CD4-positive, alpha-beta T cell (primary cell): Measurements from ENCODE around the gene ZNF581. TPM values are rescaled to one million over a fixed set of nuclear protein-coding genes. Genes with fewer than 3 reads are reported as not detected.
A peak's percentile ranks its signal among the peaks of the same experiment; 100 is the strongest.

Experiments
- ATAC-seq: fragments of 200-7000 bp; cut with Tn5 transposase; one replicate; pipeline ENCODE4 v1.10.0; 2022; ENCODE audit warnings: mild to moderate bottlenecking; ENCODE audit not compliant: poor library complexity
- CTCF ChIA-PET: fragments of 350-600 bp; sonication (Branson Sonifier 250); formaldehyde crosslinking; loops from one replicate; lab custom pipeline; 2021; ENCODE audit warnings: antibody characterized with exemption, inconsistent platforms; lab: Charles Lee
- POLR2A ChIA-PET: fragments of 350-600 bp; sonication (Branson Sonifier 250); formaldehyde crosslinking; loops from one replicate; lab custom pipeline; 2021; ENCODE audit warnings: antibody characterized with exemption, inconsistent platforms; lab: Charles Lee
- DNase-seq, 14 experiments: peaks; one replicate each; pipeline ENCODE4 v3.0.0-alpha.2; 2013 to 2020; ENCODE audit warnings: mixed read lengths in 2 of 14
- H3K27ac ChIP-seq, 2 donors: one replicate each; pipeline versions ENCODE4 v1.5.1 to v1.7.0; 2013; ENCODE audit warnings: low read length in 2 of 2, low read depth in 1 of 2, mild to moderate bottlenecking in 1 of 2
- H3K27me3 ChIP-seq, 2 experiments: 1 replicate in 1 of 2; 2 replicates in 1 of 2; pipeline versions ENCODE4 v1.6.1 to v1.7.0; 2013; ENCODE audit warnings: low read length in 2 of 2, control low read depth in 1 of 2, mild to moderate bottlenecking in 1 of 2, moderate library complexity in 1 of 2; ENCODE audit not compliant: insufficient read depth in 2 of 2, control insufficient read depth in 1 of 2
- H3K36me3 ChIP-seq: one replicate; pipeline ENCODE4 v1.6.1; 2013; ENCODE audit warnings: low read length, control low read depth; ENCODE audit not compliant: insufficient read depth
- H3K4me1 ChIP-seq: one replicate; pipeline ENCODE4 v1.6.1; 2013; ENCODE audit warnings: low read length, control low read depth; ENCODE audit not compliant: insufficient read depth
- H3K4me3 ChIP-seq: one replicate; pipeline ENCODE4 v1.5.1; 2013; ENCODE audit warnings: mild to moderate bottlenecking, low read length, moderate library complexity
- H3K9me3 ChIP-seq, 2 experiments: 1 replicate in 1 of 2; 2 replicates in 1 of 2; pipeline versions ENCODE4 v1.6.1 to v1.7.0; 2013; ENCODE audit warnings: low read length in 2 of 2, mild to moderate bottlenecking in 2 of 2, control low read depth in 1 of 2, moderate library complexity in 1 of 2; ENCODE audit not compliant: control insufficient read depth in 1 of 2, insufficient read depth in 1 of 2
- H3K27ac Mint-ChIP-seq: one replicate; pipeline ENCODE4 v1.8.0; 2020; ENCODE audit warnings: mixed read lengths
- H3K27me3 Mint-ChIP-seq: one replicate; pipeline ENCODE4 v1.8.0; 2021; ENCODE audit warnings: mixed read lengths
- H3K36me3 Mint-ChIP-seq: one replicate; pipeline ENCODE4 v1.8.0; 2021; ENCODE audit warnings: low read depth, mixed read lengths
- H3K4me1 Mint-ChIP-seq: one replicate; pipeline ENCODE4 v1.8.0; 2021; ENCODE audit warnings: low read depth, mixed read lengths
- H3K4me3 Mint-ChIP-seq: one replicate; pipeline ENCODE4 v1.8.0; 2020; ENCODE audit warnings: mild to moderate bottlenecking, mixed read lengths
- H3K9me3 Mint-ChIP-seq: one replicate; pipeline ENCODE4 v1.8.0; 2020; ENCODE audit warnings: mixed read lengths
- intact Hi-C, 2 experiments: fragments of 100-400 bp; cut with DNase I in 1 of 2; cut with micrococcal nuclease in 1 of 2; formaldehyde crosslinking; loops; one replicate each; pipeline versions ENCODE4 v1.15.1 to v1.9.0; 2023 to 2025; cut with DNase I, micrococcal nuclease
- total RNA-seq, 174 experiments: library from RNA in 2 of 174; stranded (reverse) in 2 of 174; gene quantifications; one replicate each; pipeline ENCODE4 v1.2.3 and lab custom pipeline; 2021 to 2026
- TF ChIP-seq, protein P1 (sequence below): fragments of 200-600 bp; IDR thresholded peaks from one replicate; pipeline ENCODE4 v1.8.0; 2022; ENCODE audit warnings: antibody characterized with exemption, mild to moderate bottlenecking

The ZNF581 gene
- total RNA-seq, 2 experiments from 2014 or later = 23.1 to 24.7 TPM

DNA sequence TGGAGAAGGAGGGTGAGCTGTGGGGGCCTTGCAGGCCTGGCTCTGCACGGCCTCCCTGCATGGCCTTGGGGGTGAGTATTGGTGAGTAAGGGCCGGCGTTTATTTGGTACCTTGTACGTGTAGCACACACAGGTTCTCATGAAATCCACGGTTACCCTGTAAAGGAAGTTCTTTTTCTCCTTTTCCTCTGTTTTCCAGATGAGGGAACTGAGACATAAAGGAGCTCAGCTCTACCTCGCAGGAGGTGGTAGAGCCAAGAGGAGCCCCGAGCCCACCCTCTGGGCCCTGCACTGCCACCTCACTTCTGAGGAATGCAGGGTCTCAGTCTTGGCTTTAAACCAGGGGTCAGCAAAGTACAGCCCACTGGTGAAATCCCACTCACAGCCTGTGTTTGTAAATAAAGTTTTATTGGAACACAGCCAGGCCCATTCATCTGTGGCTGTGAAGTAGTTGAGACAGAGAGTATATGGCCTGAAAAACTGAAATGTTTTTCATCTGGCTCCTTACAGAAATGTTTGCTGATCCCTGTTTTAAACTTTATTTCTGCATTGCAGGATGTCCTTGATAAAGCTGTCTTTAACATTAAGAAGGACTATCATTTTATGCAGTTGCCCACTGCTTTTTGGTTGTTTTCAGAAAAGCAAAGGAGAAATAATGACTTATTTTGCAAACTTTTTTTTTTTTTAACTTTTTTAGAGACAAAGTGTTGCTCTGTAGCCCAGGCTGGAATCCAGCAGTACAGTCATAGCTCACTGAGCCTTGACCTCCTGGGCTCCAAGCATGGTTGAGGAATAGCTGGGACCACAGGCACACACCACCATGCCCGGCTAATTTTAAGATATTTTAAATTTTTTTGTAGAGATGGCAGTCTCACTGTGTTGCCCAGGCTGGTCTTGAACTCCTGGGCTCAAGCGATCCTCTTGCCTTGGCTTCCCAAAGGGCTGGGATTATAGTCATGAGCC lies 38.0 kb downstream of the ZNF581 start:
- Histone ChIP-seq H3K27me3 (no peaks in the 10 kb centered on the region), H3K36me3 (peaks cover 81% of the 10 kb centered on the region), H3K9me3 (no peaks in the 10 kb centered on the region), H3K4me1 (peaks cover 48% of the 10 kb centered on the region), H3K27ac (no peak overlapping the region), H3K4me3 (no peak overlapping the region)
- POLR2A ChIA-PET = no interaction called here
- intact Hi-C loops = loop anchor here in 1 of 2 experiments (5.0 kb wide), 1 partner anchor 34 kb away; the partner anchor contains the start of gene CCDC106
- no peaks in the 10 kb centered on the region for H3K27me3 Mint-ChIP-seq
- no peak overlapping the region for H3K4me3 Mint-ChIP-seq
- peaks cover 31% of the 10 kb centered on the region for H3K4me1 Mint-ChIP-seq
- TF ChIP-seq, protein P1, sequence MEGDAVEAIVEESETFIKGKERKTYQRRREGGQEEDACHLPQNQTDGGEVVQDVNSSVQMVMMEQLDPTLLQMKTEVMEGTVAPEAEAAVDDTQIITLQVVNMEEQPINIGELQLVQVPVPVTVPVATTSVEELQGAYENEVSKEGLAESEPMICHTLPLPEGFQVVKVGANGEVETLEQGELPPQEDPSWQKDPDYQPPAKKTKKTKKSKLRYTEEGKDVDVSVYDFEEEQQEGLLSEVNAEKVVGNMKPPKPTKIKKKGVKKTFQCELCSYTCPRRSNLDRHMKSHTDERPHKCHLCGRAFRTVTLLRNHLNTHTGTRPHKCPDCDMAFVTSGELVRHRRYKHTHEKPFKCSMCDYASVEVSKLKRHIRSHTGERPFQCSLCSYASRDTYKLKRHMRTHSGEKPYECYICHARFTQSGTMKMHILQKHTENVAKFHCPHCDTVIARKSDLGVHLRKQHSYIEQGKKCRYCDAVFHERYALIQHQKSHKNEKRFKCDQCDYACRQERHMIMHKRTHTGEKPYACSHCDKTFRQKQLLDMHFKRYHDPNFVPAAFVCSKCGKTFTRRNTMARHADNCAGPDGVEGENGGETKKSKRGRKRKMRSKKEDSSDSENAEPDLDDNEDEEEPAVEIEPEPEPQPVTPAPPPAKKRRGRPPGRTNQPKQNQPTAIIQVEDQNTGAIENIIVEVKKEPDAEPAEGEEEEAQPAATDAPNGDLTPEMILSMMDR = no peak
- no peak for ATAC-seq
- no peaks in the 10 kb centered on the region for H3K9me3 Mint-ChIP-seq
- CTCF ChIA-PET = no interaction called here
- H3K27ac Mint-ChIP-seq = no peak overlapping the region
- no peak for DNase-seq
- peaks cover 84% of the 10 kb centered on the region for H3K36me3 Mint-ChIP-seq

DNA sequence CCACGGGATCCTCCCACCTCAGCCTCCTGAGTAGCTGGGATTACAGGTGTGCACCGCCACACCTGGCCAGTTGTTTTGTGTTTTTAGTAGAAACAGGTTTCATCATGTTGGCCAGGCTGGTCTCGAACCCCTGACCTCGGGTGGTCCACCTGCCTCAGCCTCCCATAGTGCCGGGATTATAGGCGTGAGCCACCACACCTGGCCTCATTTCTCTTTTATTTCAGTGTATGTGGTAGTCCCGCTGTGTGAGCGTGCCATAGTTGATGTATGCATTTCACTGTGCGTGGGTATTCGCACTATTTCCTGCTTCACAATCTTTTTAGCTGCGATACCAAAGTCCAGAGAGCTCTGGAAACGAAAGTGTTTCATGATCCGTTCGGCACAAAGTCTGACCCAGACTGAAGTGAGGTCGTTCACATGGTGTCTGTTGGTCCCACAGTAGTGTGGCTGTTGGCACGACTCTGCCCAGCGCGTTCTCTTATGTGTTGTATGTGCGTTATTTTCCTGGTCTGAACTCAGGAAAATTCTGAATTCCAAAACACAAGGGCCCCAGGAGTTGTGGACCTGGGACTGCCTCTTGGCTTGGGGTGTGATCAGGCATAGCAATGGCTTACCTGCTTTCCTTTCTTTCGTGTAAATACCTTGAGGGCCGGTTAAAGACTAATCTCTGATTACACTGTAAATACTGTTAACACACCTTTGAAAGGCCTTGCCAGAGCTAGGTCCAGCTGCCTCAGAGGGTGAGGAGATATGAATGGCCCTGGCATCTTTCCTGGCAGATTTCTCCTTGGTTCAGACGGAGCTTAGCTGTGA lies 40.2 kb downstream of the ZNF581 start:
- H3K9me3 ChIP-seq = no peaks in the 10 kb centered on the region
- Mint-ChIP-seq H3K4me1 (peaks cover 15% of the 10 kb centered on the region), H3K36me3 (peaks cover 77% of the 10 kb centered on the region), H3K27ac (no peak overlapping the region), H3K27me3 (no peaks in the 10 kb centered on the region), H3K9me3 (no peaks in the 10 kb centered on the region), H3K4me3 (no peak overlapping the region)
- peaks cover 40% of the 10 kb centered on the region for H3K4me1 ChIP-seq
- ChIA-PET CTCF (no interaction called here), POLR2A (no interaction called here)
- TF ChIP-seq, protein P1 = no peak
- ATAC-seq = no peak
- intact Hi-C loops = loop anchor here in 1 of 2 experiments (5.0 kb wide), 1 partner anchor 36 kb away; the partner anchor contains the start of gene CCDC106
- no peak for DNase-seq
- H3K4me3 ChIP-seq = no peak overlapping the region
- H3K27me3 ChIP-seq = no peaks in the 10 kb centered on the region
- H3K36me3 ChIP-seq = peaks cover 88% of the 10 kb centered on the region
- H3K27ac ChIP-seq = no peak overlapping the region

- ATAC-seq (no peak), DNase-seq (peak in 1 of 14 experiments; percentile 18)
- ChIA-PET CTCF (no interaction called here), POLR2A (no interaction called here)
- Histone ChIP-seq H3K9me3 (no peaks in the 10 kb centered on the region), H3K4me3 (no peak overlapping the region), H3K4me1 (peaks cover 26% of the 10 kb centered on the region), H3K36me3 (peaks cover 88% of the 10 kb centered on the region), H3K27me3 (no peaks in the 10 kb centered on the region), H3K27ac (no peak overlapping the region)
- Mint-ChIP-seq H3K9me3 (no peaks in the 10 kb centered on the region), H3K36me3 (peaks cover 74% of the 10 kb centered on the region), H3K27me3 (no peaks in the 10 kb centered on the region), H3K4me3 (no peak overlapping the region), H3K27ac (no peak overlapping the region), H3K4me1 (peaks cover 8% of the 10 kb centered on the region)
- TF ChIP-seq, protein P1 = no peak
- intact Hi-C loops = loop anchor here (1.0 to 5.0 kb wide), 2 partner anchors 9 to 38 kb away; partner anchors contain the start of gene CCDC106 (in 1 of the 2)
Observed at GRCh38 chr19:55684946-55685681, 41.7 kb downstream of the ZNF581 start.
